Left ventricle myocardium superior (tissue), 1 donor: ENCODE data around the gene SLC12A1. TPM values are rescaled to one million over a fixed set of nuclear protein-coding genes. Genes with fewer than 3 reads are reported as not detected.

Experiments
- ATAC-seq: fragments of 200-7000 bp; cut with Tn5 transposase; one replicate; pipeline ENCODE4 v1.9.1; 2020; ENCODE audit warnings: mild to moderate bottlenecking, moderate library complexity
- DNase-seq: peaks from one replicate; pipeline ENCODE4 v3.0.0-alpha.2; 2020
- intact Hi-C: fragments of 100-400 bp; cut with micrococcal nuclease; formaldehyde crosslinking; loops from one replicate; pipeline ENCODE4 v1.11.0; 2022
- long read RNA-seq: library from polyadenylated mRNA; unstranded; transcript quantifications from one replicate; pipeline ENCODE4 v2.0.0, GENCODE V29; 2021
- total RNA-seq: library from RNA; stranded (reverse); fragmentation: NEBNext Ultra II Directional; extraction: Animal tissue kit (Norgen Biotek cat#: 25700); gene quantifications from one replicate; pipeline ENCODE4 v1.2.1, GENCODE V29; 2021
- donor health status: DM: no; HTN: yes; CAD: no; lungs with severe emphysema.

Gene SLC12A1
- total RNA-seq: not detected
- long read RNA-seq: 0 reads

- intact Hi-C loops: no loop called here
- no peak for DNase-seq
- ATAC-seq: no peak
Measured at GRCh38 chr15:48205981-48206380, at the start of gene SLC12A1. Gene SLC12A1 (plus strand): TSS chr15:48206302. CDS start chr15:48207720, 1,418 bp downstream.

- intact Hi-C loops: no loop called here
- DNase-seq (no peak), ATAC-seq (no peak)
Measured at GRCh38 chr15:48168616-48169015, 37.5 kb upstream of the SLC12A1 start.

GRCh38 chr15:48170981-48171380 lies 35.1 kb upstream of the SLC12A1 start:
- DNase-seq (no peak), ATAC-seq (no peak)
- intact Hi-C loops: no loop called here

GRCh38 chr15:48175126-48175525 lies 31.0 kb upstream of the SLC12A1 start:
- intact Hi-C loops: no loop called here
- DNase-seq: no peak
- ATAC-seq: no peak

GRCh38 chr15:48176112-48176511 lies 30.0 kb upstream of the SLC12A1 start:
- intact Hi-C loops: no loop called here
- ATAC-seq (no peak), DNase-seq (no peak)

- ATAC-seq: no peak
- no peak for DNase-seq
- intact Hi-C loops: no loop called here
Measured at GRCh38 chr15:48176957-48177356, 29.1 kb upstream of the SLC12A1 start.

GRCh38 chr15:48177383-48177765 lies 28.7 kb upstream of the SLC12A1 start:
- DNase-seq (no peak), ATAC-seq (peak; percentile 82)
- intact Hi-C loops: no loop called here

GRCh38 chr15:48177766-48178647 lies 28.1 kb upstream of the SLC12A1 start, which contains the start of gene MYEF2:
Gene MYEF2 (minus strand): TSS chr15:48178295. CDS start chr15:48178237, 58 bp downstream.
- intact Hi-C loops: no loop called here
- DNase-seq: peak; percentile 78
- ATAC-seq: peak; percentile 91

- DNase-seq (no peak), ATAC-seq (no peak)
- intact Hi-C loops: no loop called here
Measured at GRCh38 chr15:48178648-48178931, 27.5 kb upstream of the SLC12A1 start.

GRCh38 chr15:48182749-48183148 lies 23.4 kb upstream of the SLC12A1 start:
- DNase-seq (no peak), ATAC-seq (no peak)
- intact Hi-C loops: loop anchor here (10.0 kb wide), 1 partner anchor 62 kb away; no protein-coding TSS in a partner anchor

GRCh38 chr15:48185529-48185928 lies 20.6 kb upstream of the SLC12A1 start:
- ATAC-seq (no peak), DNase-seq (no peak)
- intact Hi-C loops: loop anchor here (10.0 kb wide), 1 partner anchor 59 kb away; no protein-coding TSS in a partner anchor

GRCh38 chr15:48186271-48186670 lies 19.8 kb upstream of the SLC12A1 start:
- intact Hi-C loops: loop anchor here (10.0 kb wide), 1 partner anchor 59 kb away; no protein-coding TSS in a partner anchor
- ATAC-seq (no peak), DNase-seq (no peak)

GRCh38 chr15:48190932-48191573 lies 15.0 kb upstream of the SLC12A1 start:
- intact Hi-C loops: no loop called here
- peak; percentile 50 for ATAC-seq
- peak; percentile 76 for DNase-seq

GRCh38 chr15:48191574-48192225 lies 14.4 kb upstream of the SLC12A1 start, which contains the start of gene CTXN2:
Gene CTXN2 (plus strand): TSS chr15:48191665. CDS start chr15:48201301, 9,636 bp downstream.
- ATAC-seq (no peak), DNase-seq (no peak)
- intact Hi-C loops: no loop called here

GRCh38 chr15:48202068-48202467 lies 4.0 kb upstream of the SLC12A1 start:
- no peak for DNase-seq
- ATAC-seq: no peak
- intact Hi-C loops: no loop called here

- DNase-seq: no peak
- no peak for ATAC-seq
- intact Hi-C loops: no loop called here
Measured at GRCh38 chr15:48221261-48221660, 15.2 kb downstream of the SLC12A1 start.

GRCh38 chr15:48221885-48222284 lies 15.8 kb downstream of the SLC12A1 start:
- ATAC-seq (no peak), DNase-seq (no peak)
- intact Hi-C loops: no loop called here

- no peak for DNase-seq
- intact Hi-C loops: no loop called here
- no peak for ATAC-seq
Measured at GRCh38 chr15:48222627-48223026, 16.5 kb downstream of the SLC12A1 start.

GRCh38 chr15:48225771-48226170 lies 19.7 kb downstream of the SLC12A1 start:
- ATAC-seq (no peak), DNase-seq (no peak)
- intact Hi-C loops: no loop called here

GRCh38 chr15:48230498-48230897 lies 24.4 kb downstream of the SLC12A1 start:
- DNase-seq (no peak), ATAC-seq (no peak)
- intact Hi-C loops: no loop called here
